ENCODE results near the gene PGS1.

- no peak for TF ChIP-seq CTCF (IDR thresholded peaks at IDR 0.05)
- no peak for TF ChIP-seq EP300 (IDR thresholded peaks at IDR 0.05)
Observed at GRCh38 chr17:78418326-78419026, 40.0 kb downstream of the PGS1 start.

Measured in tibial nerve (tissue), 4 donors.